Natural killer cell treated with Interleukin-12 subunit alpha and Interleukin-12 subunit beta and Interleukin-15 and Interleukin-18, amount 100 ng/mL, for 72 hours (primary cell): Measurements from ENCODE around the gene ABHD15. TPM values are rescaled to one million over a fixed set of nuclear protein-coding genes. Genes with fewer than 3 reads are reported as not detected.
A peak's percentile ranks its signal among the peaks of the same experiment; 100 is the strongest.

Source experiments
- ATAC-seq, 2 donors: fragments of 150-1000 bp; cut with Tn5 transposase in 1 of 2; sonication (Bioruptor Pico), chemical (Tn5 transposase) in 1 of 2; 2 replicates each; pipeline ENCODE4 v1.10.0; 2021
- DNase-seq: peaks from one replicate; pipeline ENCODE4 v3.0.0; 2022; ENCODE audit warnings: low spot score
- H3K27ac Mint-ChIP-seq, 2 donors: 1 replicate in 1 of 2; 2 replicates in 1 of 2; pipeline ENCODE4 v1.8.0; 2022; ENCODE audit warnings: mixed read lengths in 2 of 2, mild to moderate bottlenecking in 1 of 2, moderate library complexity in 1 of 2
- H3K27me3 Mint-ChIP-seq, 2 donors: 1 replicate in 1 of 2; 2 replicates in 1 of 2; pipeline ENCODE4 v1.8.0; 2022; ENCODE audit warnings: mixed read lengths in 2 of 2
- H3K36me3 Mint-ChIP-seq: one replicate; pipeline ENCODE4 v1.8.0; 2022; ENCODE audit warnings: mixed read lengths
- H3K4me1 Mint-ChIP-seq, 2 donors: 1 replicate in 1 of 2; 2 replicates in 1 of 2; pipeline ENCODE4 v1.8.0; 2022; ENCODE audit warnings: low read depth in 2 of 2, mixed read lengths in 2 of 2, mild to moderate bottlenecking in 1 of 2
- H3K4me3 Mint-ChIP-seq: one replicate; pipeline ENCODE4 v1.8.0; 2022; ENCODE audit warnings: mixed read lengths
- H3K9me3 Mint-ChIP-seq: 2 replicates; pipeline ENCODE4 v1.8.0; 2022; ENCODE audit warnings: mixed read lengths
- total RNA-seq, 2 donors: library from RNA; stranded (reverse); gene quantifications; one replicate each; pipeline ENCODE4 v1.2.3, GENCODE V29; 2022

The ABHD15 gene
- total RNA-seq = 10 to 100 TPM; 12.6 to 20.3 TPM

DNA sequence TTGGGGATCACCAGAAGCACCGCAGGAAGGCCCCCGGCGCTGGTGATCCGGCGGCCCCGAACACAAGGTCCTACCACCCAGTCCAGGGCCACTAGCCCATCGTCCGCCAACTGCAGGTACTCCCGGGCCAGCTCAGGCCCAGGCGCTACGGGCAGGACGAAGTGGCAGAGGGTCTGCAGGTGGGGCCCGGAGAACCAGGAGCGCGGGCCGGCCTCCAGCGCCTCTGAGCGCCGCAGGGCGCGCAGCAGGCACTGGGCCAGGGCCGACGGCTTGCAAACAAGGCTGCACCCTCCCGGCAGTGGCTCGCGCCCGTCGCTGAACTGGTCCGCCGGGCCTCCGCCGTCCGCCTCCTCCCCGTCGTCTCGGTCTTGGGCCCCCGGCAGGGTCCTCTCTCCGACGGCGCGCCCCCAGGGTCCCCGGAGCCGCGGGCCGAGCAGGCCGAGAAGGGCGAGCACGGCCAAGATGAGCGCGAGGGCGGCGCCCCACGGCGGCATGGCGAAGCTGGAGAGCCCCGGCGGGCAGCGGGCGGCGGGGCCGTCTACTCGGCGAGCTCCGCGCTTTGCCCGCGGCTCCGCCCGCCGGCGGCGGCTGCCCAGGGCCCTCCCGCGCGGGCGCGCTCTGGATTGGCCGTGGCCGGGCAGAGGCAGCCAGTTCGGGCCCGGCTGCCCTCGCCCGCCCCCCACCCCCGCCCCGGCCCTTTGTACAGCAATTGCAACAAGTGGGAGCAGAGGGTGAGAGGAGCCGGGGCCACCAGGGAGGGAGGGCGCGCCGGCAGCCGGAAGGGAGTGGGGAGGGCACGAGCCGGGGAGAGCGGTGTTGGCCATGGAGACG, at the start of gene ABHD15:
Gene ABHD15 (minus strand): TSS at position 565 of the 831 bp plus-strand sequence. CDS start 71 bp downstream, at position 494.
- H3K4me3 Mint-ChIP-seq = peak within 1 kb of the TSS; percentile 99
- no peaks in the 10 kb centered on the region for H3K9me3 Mint-ChIP-seq
- peak within 1 kb of the TSS; percentile 90 to 92 for H3K27ac Mint-ChIP-seq
- H3K4me1 Mint-ChIP-seq = peaks cover 41 to 42% of the 10 kb centered on the region in 2 donors
- DNase-seq (peak; percentile 83), ATAC-seq (peak; percentile 59 to 78)
- H3K36me3 Mint-ChIP-seq = no peaks in the 10 kb centered on the region
- no peaks in the 10 kb centered on the region for H3K27me3 Mint-ChIP-seq

DNA sequence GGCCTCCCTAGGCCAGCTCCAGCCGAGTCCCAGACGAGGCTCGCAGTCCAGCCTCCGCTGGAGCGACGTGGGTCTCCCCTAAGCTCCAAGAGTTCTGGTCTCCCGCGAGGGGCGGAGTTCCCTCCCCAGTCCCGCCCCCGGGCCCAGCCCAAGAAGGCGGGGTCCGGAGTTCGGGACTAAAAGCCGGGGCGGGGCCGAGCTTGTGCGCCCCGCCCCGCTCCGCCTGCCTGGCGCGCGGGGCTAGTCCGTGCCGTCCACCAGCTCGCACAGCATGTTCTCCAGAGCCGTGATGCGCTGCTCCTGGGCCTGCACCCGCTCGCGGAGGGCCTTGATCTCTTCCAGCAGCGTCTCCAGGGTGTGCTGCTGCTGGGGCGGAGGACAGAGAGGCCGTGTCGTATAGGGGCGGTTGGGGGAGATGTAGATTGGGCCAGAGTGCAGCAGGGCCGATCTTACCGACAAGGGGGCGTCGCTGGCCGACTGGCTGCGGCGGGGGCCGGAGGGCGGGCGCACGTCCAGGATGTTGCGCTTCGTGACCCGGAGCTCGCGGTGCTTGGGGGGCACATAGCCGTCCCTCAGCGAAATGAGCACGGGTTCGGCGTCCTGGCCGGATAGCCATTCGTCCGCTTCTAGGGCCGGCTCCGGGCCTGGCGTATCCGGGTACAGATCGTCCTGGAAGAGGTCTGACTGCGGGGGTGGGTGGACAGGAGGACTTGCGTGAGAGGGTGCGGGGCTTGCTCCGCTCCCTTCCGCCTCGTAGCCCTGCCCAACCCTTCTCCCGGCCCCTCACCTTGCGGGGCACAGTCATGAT, 48.9 kb upstream of the ABHD15 start:
- H3K4me1 Mint-ChIP-seq = peaks cover 34 to 35% of the 10 kb centered on the region in 2 donors
- peak overlapping the region; percentile 86 for H3K4me3 Mint-ChIP-seq
- H3K27me3 Mint-ChIP-seq = no peaks in the 10 kb centered on the region
- DNase-seq = peak; percentile 87
- H3K9me3 Mint-ChIP-seq = no peaks in the 10 kb centered on the region
- no peaks in the 10 kb centered on the region for H3K36me3 Mint-ChIP-seq
- peak; percentile 83 to 88 for ATAC-seq
- peak overlapping the region; percentile 56 to 59 for H3K27ac Mint-ChIP-seq

DNA sequence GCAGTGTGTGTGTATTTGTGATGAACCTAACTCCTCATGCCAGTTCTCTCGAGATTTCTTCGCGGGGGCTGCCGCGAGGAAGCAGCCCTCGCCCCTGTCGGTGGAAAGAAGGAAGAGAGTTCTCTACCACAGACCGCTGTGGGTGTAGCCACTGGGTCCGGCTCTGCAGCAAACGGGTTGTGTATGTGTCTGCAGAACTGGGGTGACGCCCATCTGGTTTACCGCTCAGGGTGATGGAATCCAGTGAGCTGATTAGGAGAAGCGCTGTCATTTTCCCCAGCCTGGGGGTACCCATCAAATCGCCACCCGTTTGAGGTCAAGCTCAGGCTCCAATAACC, 48.2 kb upstream of the ABHD15 start:
- DNase-seq (peak; percentile 64), ATAC-seq (peak in 1 of 2 donors; percentile 43)
- peak overlapping the region; percentile 86 for H3K4me3 Mint-ChIP-seq
- no peaks in the 10 kb centered on the region for H3K27me3 Mint-ChIP-seq
- H3K4me1 Mint-ChIP-seq = peaks cover 34 to 35% of the 10 kb centered on the region in 2 donors
- H3K36me3 Mint-ChIP-seq = no peaks in the 10 kb centered on the region
- peak overlapping the region; percentile 56 to 59 for H3K27ac Mint-ChIP-seq
- no peaks in the 10 kb centered on the region for H3K9me3 Mint-ChIP-seq

GRCh38 chr17:29614349-29615047, 47.7 kb upstream of the ABHD15 start:
- ATAC-seq = no peak
- Mint-ChIP-seq H3K9me3 (no peaks in the 10 kb centered on the region), H3K4me3 (peak overlapping the region; percentile 86), H3K27ac (peak overlapping the region in 1 of 2 donors; percentile 59), H3K36me3 (no peaks in the 10 kb centered on the region), H3K4me1 (peaks cover 34 to 37% of the 10 kb centered on the region in 2 donors), H3K27me3 (no peaks in the 10 kb centered on the region)
- DNase-seq = no peak

DNA sequence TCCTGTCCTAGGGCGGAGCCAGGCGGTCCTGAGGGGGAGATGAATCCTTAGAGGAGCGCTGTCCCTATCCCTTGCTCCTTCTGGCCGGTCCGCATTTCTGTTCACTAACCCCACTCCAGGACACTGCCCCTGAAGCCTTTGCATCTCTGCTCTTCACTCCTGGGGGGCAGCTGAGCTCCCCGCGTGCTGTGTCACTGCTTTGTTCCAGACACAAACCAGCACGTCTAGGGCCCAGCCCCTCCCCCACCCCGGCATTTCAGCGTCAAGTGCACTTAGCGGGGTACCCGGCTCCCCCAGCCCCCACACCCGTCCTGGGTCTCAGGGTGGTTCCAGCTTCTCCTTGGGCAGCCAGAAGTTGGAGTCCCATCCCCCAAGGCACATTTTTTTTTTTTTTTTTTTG, 47.0 kb upstream of the ABHD15 start:
- H3K27ac Mint-ChIP-seq = no peak overlapping the region
- H3K27me3 Mint-ChIP-seq = no peaks in the 10 kb centered on the region
- no peaks in the 10 kb centered on the region for H3K9me3 Mint-ChIP-seq
- no peak for ATAC-seq
- no peak for DNase-seq
- peaks cover 34 to 42% of the 10 kb centered on the region in 2 donors for H3K4me1 Mint-ChIP-seq
- peak overlapping the region; percentile 34 for H3K4me3 Mint-ChIP-seq
- no peaks in the 10 kb centered on the region for H3K36me3 Mint-ChIP-seq

DNA sequence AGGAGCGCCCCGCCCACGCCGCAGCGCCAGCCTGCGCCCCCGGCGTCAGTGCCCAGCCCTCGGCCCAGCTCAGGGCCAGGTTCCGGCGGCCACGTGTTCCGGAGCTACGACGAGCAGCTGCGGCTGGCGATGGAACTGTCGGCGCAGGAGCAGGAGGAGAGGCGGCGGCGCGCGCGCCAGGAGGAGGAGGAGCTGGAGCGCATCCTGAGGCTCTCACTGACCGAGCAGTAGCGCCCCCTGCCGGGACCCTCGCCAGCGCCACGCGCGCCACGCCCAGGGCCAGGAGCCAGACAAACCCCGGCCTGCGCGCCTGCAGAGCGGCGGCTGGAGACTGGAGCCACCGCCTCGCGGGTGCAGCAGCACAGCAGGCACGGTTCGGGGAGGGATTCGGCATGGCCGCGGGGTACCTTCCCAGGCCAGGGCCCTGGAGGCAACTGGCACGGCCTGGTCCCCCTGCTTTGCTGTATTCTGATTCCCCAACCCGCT, 46.6 kb upstream of the ABHD15 start:
- Mint-ChIP-seq H3K9me3 (no peaks in the 10 kb centered on the region), H3K4me1 (peaks cover 34 to 44% of the 10 kb centered on the region in 2 donors), H3K27me3 (no peaks in the 10 kb centered on the region), H3K27ac (no peak overlapping the region), H3K36me3 (no peaks in the 10 kb centered on the region), H3K4me3 (no peak overlapping the region)
- DNase-seq = peak; percentile 93
- peak; percentile 52 to 74 for ATAC-seq

DNA sequence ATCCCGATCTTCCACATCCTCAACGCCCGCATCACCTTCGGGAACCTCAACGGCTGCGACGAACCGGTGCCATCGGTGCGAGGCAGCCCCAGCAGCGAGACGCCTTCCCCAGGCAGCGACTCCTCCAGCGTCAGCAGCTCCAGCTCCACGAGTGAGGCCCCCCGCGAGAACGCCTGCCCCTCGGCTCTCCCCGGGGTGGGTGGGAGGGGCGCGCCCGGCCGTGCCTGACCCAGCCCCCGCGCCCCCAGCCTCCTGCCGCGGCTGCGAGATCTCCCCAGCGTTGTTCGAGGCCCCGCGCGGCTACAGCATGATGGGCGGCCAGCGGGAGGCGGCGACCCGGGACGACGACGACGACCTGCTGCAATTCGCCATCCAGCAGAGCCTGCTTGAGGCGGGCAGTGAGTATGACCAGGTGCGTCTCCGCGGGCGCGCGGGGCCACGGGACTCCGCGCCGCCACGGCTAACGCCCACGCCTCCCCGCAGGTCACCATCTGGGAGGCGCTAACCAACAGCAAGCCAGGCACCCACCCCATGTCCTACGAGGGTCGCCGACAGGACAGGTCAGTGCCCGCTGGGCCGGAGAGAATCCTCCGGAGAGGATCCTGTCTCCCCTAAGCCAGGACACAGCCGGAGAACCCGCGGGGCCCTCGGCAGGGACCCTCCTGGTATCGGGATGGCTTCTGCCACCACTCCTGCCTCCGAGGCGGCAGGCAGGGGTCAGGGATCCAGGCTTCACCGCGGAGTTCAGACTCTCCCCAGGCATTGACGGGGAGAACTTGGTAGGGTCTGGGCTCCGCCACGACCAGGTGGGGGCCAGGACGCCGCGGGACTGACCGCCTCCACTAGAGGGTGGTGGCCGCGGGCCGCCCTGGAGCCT, 45.8 kb upstream of the ABHD15 start:
- H3K4me3 Mint-ChIP-seq = no peak overlapping the region
- no peaks in the 10 kb centered on the region for H3K9me3 Mint-ChIP-seq
- H3K27me3 Mint-ChIP-seq = no peaks in the 10 kb centered on the region
- peaks cover 34 to 41% of the 10 kb centered on the region in 2 donors for H3K4me1 Mint-ChIP-seq
- H3K36me3 Mint-ChIP-seq = no peaks in the 10 kb centered on the region
- DNase-seq (no peak), ATAC-seq (no peak)
- H3K27ac Mint-ChIP-seq = no peak overlapping the region

DNA sequence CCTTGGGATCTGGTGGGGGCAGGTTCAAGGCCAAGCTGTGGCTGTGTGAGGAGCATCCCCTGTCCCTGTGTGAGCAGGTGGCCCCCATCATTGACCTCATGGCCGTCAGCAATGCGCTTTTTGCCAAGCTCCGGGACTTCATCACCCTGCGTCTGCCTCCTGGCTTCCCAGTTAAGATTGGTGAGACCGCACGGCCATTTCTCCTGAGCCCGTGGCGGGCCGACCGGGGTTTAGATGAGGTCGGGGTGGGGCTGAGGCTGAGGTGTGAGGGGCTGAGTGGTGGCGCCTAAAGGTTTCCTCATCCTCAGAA, 45.2 kb upstream of the ABHD15 start:
- H3K9me3 Mint-ChIP-seq = no peaks in the 10 kb centered on the region

DNA sequence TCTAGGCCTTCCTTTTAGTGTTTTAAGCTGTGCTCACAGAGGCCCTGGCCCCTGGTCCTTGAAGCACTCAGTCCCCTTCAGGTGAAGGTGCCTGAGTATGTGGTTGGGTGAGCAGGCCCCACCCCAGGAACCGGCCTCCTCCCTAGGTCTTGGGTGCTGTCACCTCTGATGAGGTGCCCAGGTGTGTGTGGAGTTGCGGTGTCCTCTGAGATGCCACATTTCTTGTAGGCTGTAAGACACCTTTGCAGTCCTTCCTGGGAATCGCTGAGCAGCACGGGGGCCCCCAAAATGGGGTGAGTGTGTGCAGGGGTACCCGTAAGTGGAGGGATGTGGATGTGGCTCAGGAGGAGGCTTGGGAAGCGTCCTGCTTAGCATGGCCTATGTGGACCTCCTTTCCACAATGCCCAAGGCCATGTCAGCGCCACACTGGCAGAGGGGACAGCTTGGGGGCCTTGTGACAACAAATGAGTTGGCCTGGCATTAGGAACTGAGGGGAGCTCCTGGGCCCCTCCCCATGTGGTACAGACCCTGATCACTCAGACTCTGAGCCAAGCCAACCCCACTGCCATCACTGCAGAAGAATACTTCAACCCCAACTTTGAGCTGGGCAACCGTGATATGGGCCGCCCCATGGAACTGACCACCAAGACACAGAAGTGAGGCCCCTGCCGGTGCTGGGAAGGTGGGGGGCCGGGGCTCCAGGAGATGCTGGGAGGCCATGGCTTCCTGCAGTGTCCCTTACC, 44.7 kb upstream of the ABHD15 start:
- Mint-ChIP-seq H3K9me3 (no peaks in the 10 kb centered on the region), H3K27ac (no peak overlapping the region), H3K36me3 (no peaks in the 10 kb centered on the region), H3K27me3 (no peaks in the 10 kb centered on the region), H3K4me1 (peaks cover 23 to 31% of the 10 kb centered on the region in 2 donors), H3K4me3 (no peak overlapping the region)
- ATAC-seq (no peak), DNase-seq (no peak)

More for the DNA sequence above, 45.2 kb upstream of the ABHD15 start:
- H3K4me1 Mint-ChIP-seq = peaks cover 28 to 36% of the 10 kb centered on the region in 2 donors
- ATAC-seq (no peak), DNase-seq (no peak)
- no peak overlapping the region for H3K4me3 Mint-ChIP-seq
- no peaks in the 10 kb centered on the region for H3K36me3 Mint-ChIP-seq
- H3K27ac Mint-ChIP-seq = no peak overlapping the region
- H3K27me3 Mint-ChIP-seq = no peaks in the 10 kb centered on the region

GRCh38 chr17:29610395-29610794, 43.6 kb upstream of the ABHD15 start:
- Mint-ChIP-seq H3K36me3 (no peaks in the 10 kb centered on the region), H3K4me3 (no peak overlapping the region), H3K9me3 (no peaks in the 10 kb centered on the region), H3K4me1 (peaks cover 13 to 22% of the 10 kb centered on the region in 2 donors), H3K27me3 (no peaks in the 10 kb centered on the region), H3K27ac (no peak overlapping the region)
- ATAC-seq = no peak
- DNase-seq = no peak

DNA sequence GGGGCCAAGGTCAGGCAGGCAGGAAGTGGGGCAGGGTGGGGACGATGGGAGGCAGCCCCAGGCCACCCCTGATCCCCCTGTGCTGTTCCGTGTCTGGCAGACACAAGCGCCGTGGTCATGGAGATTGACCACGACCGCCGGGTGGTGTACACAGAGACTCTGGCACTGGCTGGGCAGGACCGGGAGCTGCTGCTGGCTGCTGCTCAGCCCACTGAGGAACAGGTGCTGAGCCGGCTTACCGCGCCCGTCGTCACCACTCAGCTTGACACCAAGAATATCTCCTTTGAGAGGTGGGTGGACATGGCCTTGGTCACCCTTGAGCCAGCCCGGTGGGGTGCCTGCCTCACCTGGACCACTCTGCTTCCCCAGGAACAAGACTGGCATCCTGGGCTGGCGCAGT, 42.1 kb upstream of the ABHD15 start:
- Mint-ChIP-seq H3K4me1 (peaks cover 4 to 13% of the 10 kb centered on the region in 2 donors), H3K36me3 (no peaks in the 10 kb centered on the region), H3K27ac (no peak overlapping the region), H3K9me3 (no peaks in the 10 kb centered on the region), H3K27me3 (no peaks in the 10 kb centered on the region), H3K4me3 (no peak overlapping the region)
- DNase-seq (no peak), ATAC-seq (no peak)

DNA sequence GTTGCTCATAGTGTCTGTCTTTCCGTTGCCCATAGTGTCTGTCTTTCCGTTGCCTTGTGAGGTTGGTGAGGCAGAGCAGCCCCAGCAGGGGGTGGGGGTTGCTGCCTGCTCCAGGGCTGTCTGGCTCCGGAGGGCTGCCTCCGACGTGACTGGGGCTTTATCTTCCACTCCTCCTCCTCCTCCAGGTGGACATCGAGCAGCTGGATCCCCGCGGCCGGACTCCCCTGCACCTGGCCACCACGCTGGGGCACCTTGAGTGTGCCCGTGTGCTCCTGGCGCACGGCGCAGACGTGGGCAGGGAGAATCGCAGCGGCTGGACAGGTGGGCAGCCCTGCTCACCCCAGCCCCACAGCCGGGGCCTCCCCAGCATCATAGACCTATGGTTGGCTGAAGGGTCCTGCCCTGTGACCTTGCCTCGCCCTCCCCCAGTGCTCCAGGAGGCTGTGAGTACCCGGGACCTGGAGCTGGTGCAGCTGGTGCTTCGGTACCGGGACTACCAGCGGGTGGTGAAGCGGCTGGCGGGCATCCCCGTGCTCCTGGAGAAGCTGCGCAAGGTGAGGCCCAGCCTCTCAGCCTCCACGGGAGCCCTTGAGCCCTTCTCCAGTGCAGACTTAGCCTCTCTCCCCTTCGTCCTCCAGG, 40.8 kb upstream of the ABHD15 start:
- no peaks in the 10 kb centered on the region for H3K9me3 Mint-ChIP-seq
- H3K4me3 Mint-ChIP-seq = no peak overlapping the region

More for the DNA sequence above, 40.8 kb upstream of the ABHD15 start:
- Mint-ChIP-seq H3K27ac (no peak overlapping the region), H3K4me1 (peaks cover 0 to 10% of the 10 kb centered on the region in 2 donors), H3K36me3 (no peaks in the 10 kb centered on the region), H3K27me3 (no peaks in the 10 kb centered on the region)
- peak in 1 of 2 donors; percentile 31 for ATAC-seq
- DNase-seq = no peak
